H1 (cell line): ENCODE measurements around the gene ZDHHC1. TPM values are rescaled to one million over a fixed set of nuclear protein-coding genes. Genes with fewer than 3 reads are reported as not detected.

Source experiments
- CTCF ChIA-PET: fragments of 300-600 bp; sonication (Branson Sonifier 250); formaldehyde crosslinking; loops from one replicate; lab custom pipeline; 2021; ENCODE audit not compliant: partially characterized antibody; lab: Charles Lee
- POLR2A ChIA-PET: fragments of 300-600 bp; sonication (Branson Sonifier 250); formaldehyde crosslinking; loops from one replicate; lab custom pipeline; 2021; ENCODE audit warnings: inconsistent platforms; ENCODE audit not compliant: partially characterized antibody; lab: Charles Lee
- DNase-seq, 2 experiments: peaks; one replicate each; pipeline versions ENCODE4 v3.0.0 to v3.0.0-alpha.2; 2010 to 2022; ENCODE audit warnings: low spot score in 2 of 2, low read depth in 1 of 2, mixed read lengths in 1 of 2
- FAIRE-seq: peaks from 2 replicates; lab custom pipeline; 2011; peaks lifted over from hg19 to GRCh38; lab: Jason Lieb, UNC
- H2AFZ ChIP-seq: 2 replicates; pipeline ENCODE4 v1.8.1; 2012; ENCODE audit warnings: low read length, inconsistent platforms
- H2AK5ac ChIP-seq: 2 replicates; pipeline ENCODE4 v1.6.1; 2013; ENCODE audit warnings: low read depth, low read length
- H2BK120ac ChIP-seq: replicated peaks from 2 replicates; pipeline ENCODE3; 2013; ENCODE audit warnings: low read depth, low read length, inconsistent platforms
- H2BK12ac ChIP-seq: 2 replicates; pipeline ENCODE4 v1.6.1; 2013; ENCODE audit warnings: low read depth, low read length
- H2BK15ac ChIP-seq: 2 replicates; pipeline ENCODE4 v1.6.1; 2013; ENCODE audit warnings: low read length
- H2BK20ac ChIP-seq: 2 replicates; pipeline ENCODE4 v1.6.1; 2013; ENCODE audit warnings: low read length
- H2BK5ac ChIP-seq: 2 replicates; pipeline ENCODE4 v1.6.1; 2013; ENCODE audit warnings: low read depth, low read length
- H3K14ac ChIP-seq: 2 replicates; pipeline ENCODE4 v1.6.1; 2013; ENCODE audit warnings: inconsistent platforms; ENCODE audit not compliant: insufficient read length
- H3K18ac ChIP-seq: 2 replicates; pipeline ENCODE4 v1.6.1; 2013; ENCODE audit warnings: low read length; ENCODE audit errors: extremely low read depth
- H3K23ac ChIP-seq: 2 replicates; pipeline ENCODE4 v1.6.1; 2013; ENCODE audit warnings: inconsistent platforms; ENCODE audit not compliant: insufficient read length
- H3K23me2 ChIP-seq: 2 replicates; pipeline ENCODE4 v1.6.1; 2013; ENCODE audit warnings: low read depth, low read length
- H3K27ac ChIP-seq: 2 replicates; pipeline ENCODE4 v1.6.1; 2011; ENCODE audit warnings: low read depth, low read length, inconsistent platforms
- H3K27me3 ChIP-seq, 4 experiments: replicated peaks in 1 of 4; 1 replicate in 1 of 4; 2 replicates in 3 of 4; pipeline versions ENCODE4 v1.6.1 to v1.8.1; 2011 to 2013; ENCODE audit warnings: low read length in 3 of 4, mild to moderate bottlenecking in 3 of 4, inconsistent platforms in 2 of 4, mixed read lengths in 2 of 4, moderate library complexity in 1 of 4; ENCODE audit not compliant: control insufficient read depth in 3 of 4, insufficient read depth in 3 of 4; ENCODE audit errors: extremely low read depth in 1 of 4
- H3K36me3 ChIP-seq, 4 experiments: 2 replicates each; pipeline versions ENCODE4 v1.6.1 to v1.8.1; 2011 to 2013; ENCODE audit warnings: mild to moderate bottlenecking in 4 of 4, low read length in 3 of 4, moderate library complexity in 2 of 4, control low read depth in 1 of 4, inconsistent platforms in 1 of 4; ENCODE audit not compliant: insufficient read depth in 4 of 4, control insufficient read depth in 2 of 4
- H3K4ac ChIP-seq: replicated peaks from 2 replicates; pipeline ENCODE3; 2013; ENCODE audit warnings: low read length, low read depth, mixed read lengths, inconsistent platforms; ENCODE audit not compliant: insufficient read length
- H3K4me1 ChIP-seq, 4 experiments: replicated peaks in 1 of 4; 1 replicate in 1 of 4; 2 replicates in 3 of 4; pipeline versions ENCODE4 v1.6.1 to v1.8.1; 2011 to 2013; ENCODE audit warnings: low read length in 3 of 4, inconsistent platforms in 2 of 4, mixed read lengths in 1 of 4; ENCODE audit not compliant: insufficient read depth in 4 of 4, control insufficient read depth in 3 of 4
- H3K4me2 ChIP-seq, 2 experiments: 2 replicates each; pipeline versions ENCODE4 v1.6.1 to v1.8.1; 2011 to 2013; ENCODE audit warnings: low read depth in 2 of 2, low read length in 2 of 2, control low read depth in 1 of 2, inconsistent platforms in 1 of 2, mild to moderate bottlenecking in 1 of 2; ENCODE audit not compliant: insufficient read depth in 1 of 2
- H3K4me3 ChIP-seq, 4 experiments: fragments of 200-600, 300-600 bp in 1 of 4; sonication (generic), shearing (Covaris generic), sonication (Bioruptor Twin) in 1 of 4; 2 replicates each; pipeline versions ENCODE4 v1.5.1 to v1.8.1; 2011 to 2016; ENCODE audit warnings: low read length in 4 of 4, low read depth in 3 of 4, control low read depth in 2 of 4, inconsistent platforms in 2 of 4, mild to moderate bottlenecking in 2 of 4, mixed read lengths in 1 of 4, moderate library complexity in 1 of 4; ENCODE audit not compliant: insufficient read depth in 2 of 4; ENCODE audit errors: extremely low read depth in 1 of 4
- H3K56ac ChIP-seq: replicated peaks from 2 replicates; pipeline ENCODE3; 2013; ENCODE audit warnings: low read depth, mild to moderate bottlenecking, mixed read lengths, low read length, inconsistent platforms; ENCODE audit not compliant: insufficient read length
- H3K79me1 ChIP-seq: 2 replicates; pipeline ENCODE4 v1.6.1; 2013; ENCODE audit warnings: low read depth, low read length, control low read depth
- H3K79me2 ChIP-seq, 2 experiments: 2 replicates each; pipeline versions ENCODE4 v1.6.1 to v1.8.1; 2012 to 2013; ENCODE audit warnings: low read length in 2 of 2, mild to moderate bottlenecking in 2 of 2, inconsistent platforms in 1 of 2; ENCODE audit not compliant: insufficient read depth in 2 of 2, control insufficient read depth in 1 of 2
- H3K9ac ChIP-seq, 4 experiments: replicated peaks in 1 of 4; 1 replicate in 1 of 4; 2 replicates in 3 of 4; pipeline versions ENCODE4 v1.6.1 to v1.8.1; 2011 to 2013; ENCODE audit warnings: low read depth in 3 of 4, low read length in 3 of 4, control low read depth in 2 of 4, mild to moderate bottlenecking in 2 of 4, moderate library complexity in 2 of 4, inconsistent platforms in 1 of 4; ENCODE audit errors: extremely low read depth in 1 of 4
- H3K9me3 ChIP-seq, 2 experiments: 2 replicates each; pipeline versions ENCODE4 v1.6.1 to v1.8.1; 2012 to 2013; ENCODE audit warnings: mild to moderate bottlenecking in 2 of 2, moderate library complexity in 2 of 2, control low read depth in 1 of 2, inconsistent platforms in 1 of 2, low read depth in 1 of 2, low read length in 1 of 2, mixed read lengths in 1 of 2; ENCODE audit not compliant: insufficient read depth in 2 of 2
- H4K20me1 ChIP-seq, 2 experiments: replicated peaks in 1 of 2; 2 replicates each; pipeline versions ENCODE3 to v1.8.1; 2011 to 2013; ENCODE audit warnings: inconsistent platforms in 2 of 2, low read length in 2 of 2, mild to moderate bottlenecking in 1 of 2; ENCODE audit not compliant: insufficient read depth in 2 of 2, control insufficient read depth in 1 of 2
- H4K5ac ChIP-seq: 2 replicates; pipeline ENCODE4 v1.6.1; 2013; ENCODE audit warnings: low read length, low read depth, mixed read lengths, inconsistent platforms; ENCODE audit not compliant: insufficient read length
- H4K8ac ChIP-seq: 2 replicates; pipeline ENCODE4 v1.8.0; 2013; ENCODE audit warnings: mild to moderate bottlenecking, moderate library complexity, low read length, inconsistent platforms; ENCODE audit not compliant: insufficient read depth; ENCODE audit errors: extremely low read depth
- H4K91ac ChIP-seq: replicated peaks from 2 replicates; pipeline ENCODE3; 2013; ENCODE audit warnings: low read length, mixed read lengths, inconsistent platforms; ENCODE audit not compliant: insufficient read length
- CREB1 ChIP-seq: IDR thresholded peaks from 2 replicates; pipeline ENCODE4 v1.6.1; 2012; ENCODE audit warnings: inconsistent platforms
- POLR2AphosphoS5 ChIP-seq: IDR thresholded peaks from 2 replicates; pipeline ENCODE4 v1.6.1; 2011; ENCODE audit warnings: low read depth, low read length
- WGBS, 2 experiments: shearing (Covaris generic) in 1 of 2; methylation state at CpG; one replicate each; pipeline versions ENCODE4 v1.1.6 to v1.1.7; 2013 to 2015; ENCODE audit warnings: low lambda C conversion rate in 2 of 2, mixed read lengths in 2 of 2, inconsistent platforms in 1 of 2, low coverage in 1 of 2, missing lambda C conversion rate in 1 of 2; ENCODE audit not compliant: insufficient replicate concordance in 2 of 2, insufficient coverage in 1 of 2, insufficient read length in 1 of 2; ENCODE audit errors: extremely low coverage in 1 of 2, missing lambda C conversion rate in 1 of 2; 5-methylcytosine and 5-hydroxymethylcytosine counted together
- polyA plus RNA-seq, 7 experiments: library from polyadenylated mRNA; depleted of rRNA in 3 of 7; stranded (reverse) in 5 of 7; unstranded in 2 of 7; fragments of >200 nt in 5 of 7; fragments of 200-250 nt in 2 of 7; gene quantifications; 1 replicate in 5 of 7; 2 replicates in 1 of 7; 4 replicates in 1 of 7; pipeline versions ENCODE4 v1.2.1 to v1.2.3, GENCODE V29; 2011 to 2013; ENCODE audit warnings: missing spikeins in 2 of 7, mixed read lengths in 2 of 7
- total RNA-seq: library from RNA; stranded (reverse); fragmentation: NEBNext Ultra II Directional; extraction: Animal tissue kit (Norgen Biotek cat#: 25700); gene quantifications from 2 replicates; pipeline ENCODE4 v1.2.1, GENCODE V29; 2021
- TF ChIP-seq, protein P1 (sequence below), 3 experiments: IDR thresholded peaks; 1 replicate in 2 of 3; 2 replicates in 1 of 3; pipeline versions ENCODE4 v1.5.1 to v1.6.1; 2011; ENCODE audit warnings: low read length in 3 of 3, mild to moderate bottlenecking in 3 of 3, inconsistent platforms in 2 of 3, low read depth in 1 of 3, moderate library complexity in 1 of 3; ENCODE audit not compliant: insufficient read depth in 1 of 3; ENCODE audit errors: control extremely low read depth in 1 of 3

Gene ZDHHC1
- total and polyA plus RNA-seq, 2 of the 8 experiments (the other 6 are each of a cell fraction or from before 2014, with no cell fraction given) = 3.1 to 4.9 TPM

GRCh38 chr16:67435758-67436164 lies 19.5 kb upstream of the ZDHHC1 start:
- H3K4me2 ChIP-seq = no peak overlapping the region
- DNase-seq = no peak
- no peak overlapping the region for H3K18ac ChIP-seq
- H4K5ac ChIP-seq = no peak overlapping the region
- no peak overlapping the region for H3K56ac ChIP-seq
- H2BK20ac ChIP-seq = no peak overlapping the region
- peak overlapping the region; percentile 90; the same call in 1 of the 2 replicates for H2BK15ac ChIP-seq
- H3K4me1 ChIP-seq = peaks cover 0 to 17% (median 14%) of the 10 kb centered on the region in 4 experiments; a peak in 6 of 7 replicates
- no peak overlapping the region for H3K27ac ChIP-seq
- ChIA-PET POLR2A (interaction anchor here (1.0 to 7.3 kb wide), 4 partner anchors 8 to 126 kb away, joined by 3 to 67 read pairs (median 4); no protein-coding TSS in a partner anchor), CTCF (interaction anchor here (0.9 to 28.4 kb wide), 5 partner anchors 9 to 109 kb away, joined by 3 to 683 read pairs (median 3); partner anchors contain the start of genes KCTD19 and LRRC36)
- H3K23me2 ChIP-seq = peaks cover 8% of the 10 kb centered on the region; the same call in 1 of the 2 replicates
- H4K20me1 ChIP-seq = peaks cover 0 to 8% of the 10 kb centered on the region in 2 experiments
- H3K9ac ChIP-seq = 0 out of 7 replicates have a peak overlapping the region, but pooled peaks of 1 of the 4 experiments have one; percentile 1
- no peak overlapping the region for H3K4ac ChIP-seq
- H3K36me3 ChIP-seq = peaks cover 7 to 18% (median 9%) of the 10 kb centered on the region in 4 experiments; a peak in 7 of 8 replicates
- no peaks in the 10 kb centered on the region for H3K9me3 ChIP-seq
- no peak overlapping the region for H2BK120ac ChIP-seq
- no peaks in the 10 kb centered on the region; a peak in 1 of 4 replicates for H3K79me2 ChIP-seq
- no peak overlapping the region for H3K14ac ChIP-seq
- H3K4me3 ChIP-seq = no peak overlapping the region
- 92% methylated on average over 13 of the region's 16 CpGs; no CpG with 5 or more reads in 1 of the 2 experiments for WGBS, 2 experiments
- no peak for TF ChIP-seq CREB1
- 0 out of 2 replicates have a peak, but pooled peaks have one; percentile 18 for TF ChIP-seq POLR2AphosphoS5
- TF ChIP-seq, protein P1, sequence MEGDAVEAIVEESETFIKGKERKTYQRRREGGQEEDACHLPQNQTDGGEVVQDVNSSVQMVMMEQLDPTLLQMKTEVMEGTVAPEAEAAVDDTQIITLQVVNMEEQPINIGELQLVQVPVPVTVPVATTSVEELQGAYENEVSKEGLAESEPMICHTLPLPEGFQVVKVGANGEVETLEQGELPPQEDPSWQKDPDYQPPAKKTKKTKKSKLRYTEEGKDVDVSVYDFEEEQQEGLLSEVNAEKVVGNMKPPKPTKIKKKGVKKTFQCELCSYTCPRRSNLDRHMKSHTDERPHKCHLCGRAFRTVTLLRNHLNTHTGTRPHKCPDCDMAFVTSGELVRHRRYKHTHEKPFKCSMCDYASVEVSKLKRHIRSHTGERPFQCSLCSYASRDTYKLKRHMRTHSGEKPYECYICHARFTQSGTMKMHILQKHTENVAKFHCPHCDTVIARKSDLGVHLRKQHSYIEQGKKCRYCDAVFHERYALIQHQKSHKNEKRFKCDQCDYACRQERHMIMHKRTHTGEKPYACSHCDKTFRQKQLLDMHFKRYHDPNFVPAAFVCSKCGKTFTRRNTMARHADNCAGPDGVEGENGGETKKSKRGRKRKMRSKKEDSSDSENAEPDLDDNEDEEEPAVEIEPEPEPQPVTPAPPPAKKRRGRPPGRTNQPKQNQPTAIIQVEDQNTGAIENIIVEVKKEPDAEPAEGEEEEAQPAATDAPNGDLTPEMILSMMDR (IDR thresholded peaks at IDR 0.05; ENCODE audit: control extremely low read depth in 1 of 3, insufficient read depth in 1 of 3, low read depth in 1 of 3, low read length in 3 of 3) = peak in 2 of 3 experiments; percentile 26 to 34; a peak in 3 of 4 replicates
- FAIRE-seq = no peak
- no peaks in the 10 kb centered on the region; a peak in 1 of 7 replicates for H3K27me3 ChIP-seq
- H4K91ac ChIP-seq = no peak overlapping the region
- H2AFZ ChIP-seq = no peak overlapping the region
- no peak overlapping the region for H2AK5ac ChIP-seq
- no peak overlapping the region for H3K23ac ChIP-seq
- H2BK5ac ChIP-seq = no peak overlapping the region; the same call in 1 of the 2 replicates
- no peak overlapping the region for H4K8ac ChIP-seq
- H3K79me1 ChIP-seq = peaks cover 4% of the 10 kb centered on the region; the same call in 1 of the 2 replicates
- H2BK12ac ChIP-seq = no peak overlapping the region
